Measurements from ENCODE around the gene CPA2. TPM values are rescaled to one million over a fixed set of nuclear protein-coding genes. Genes with fewer than 3 reads are reported as not detected.
"Not testable (repeated sequence)": the region's sequence is repeated elsewhere in the genome, so short reads cannot be mapped to it uniquely, and the experiment has no call there.

The CPA2 gene
- total and polyA plus RNA-seq, 7 experiments from 2014 or later, result not detected

GRCh38 chr7:130234078-130234477 lies 32.6 kb upstream of the CPA2 start:
- H3K36me3 ChIP-seq (ENCODE audit: control insufficient read depth in 2 of 3, insufficient read depth in 3 of 3, low read length in 3 of 3), result no peaks in the 10 kb centered on the region
- ATAC-seq, result no peak
- no peak overlapping the region for H3K4me3 ChIP-seq (ENCODE audit: low read length)
- no peaks in the 10 kb centered on the region for H3K36me3 Mint-ChIP-seq
- H3K4me3 Mint-ChIP-seq, result no peak overlapping the region
- peaks cover 0 to 17% (median 11%) of the 10 kb centered on the region in 5 donors for H3K27me3 Mint-ChIP-seq
- no peaks in the 10 kb centered on the region for H3K4me1 ChIP-seq (ENCODE audit: control insufficient read depth in 2 of 2, insufficient read depth in 2 of 2, low read length in 2 of 2)
- no peaks in the 10 kb centered on the region for H3K27me3 ChIP-seq (ENCODE audit: control insufficient read depth in 2 of 2, insufficient read depth in 2 of 2, low read length in 2 of 2)
- ChIA-PET CTCF (no interaction called here), POLR2A (no interaction called here)
- no peaks in the 10 kb centered on the region for H3K4me1 Mint-ChIP-seq
- H3K9me3 ChIP-seq (ENCODE audit: control insufficient read depth in 2 of 3, low read length in 3 of 3), result no peaks in the 10 kb centered on the region
- no peak overlapping the region for H3K27ac Mint-ChIP-seq
- intact Hi-C loops (cut with micrococcal nuclease), result no loop called here
- no peaks in the 10 kb centered on the region for H3K9me3 Mint-ChIP-seq
- DNase-seq, result no peak
- H3K27ac ChIP-seq (ENCODE audit: low read depth, low read length), result no peak overlapping the region

- H3K9me3 ChIP-seq (ENCODE audit: control insufficient read depth in 2 of 3, low read length in 3 of 3); DNase-seq; H3K9me3 Mint-ChIP-seq; H3K4me1 ChIP-seq (ENCODE audit: control insufficient read depth in 2 of 2, insufficient read depth in 2 of 2, low read length in 2 of 2); H3K27me3 ChIP-seq (ENCODE audit: control insufficient read depth in 2 of 2, insufficient read depth in 2 of 2, low read length in 2 of 2); H3K4me3 Mint-ChIP-seq; ATAC-seq; H3K36me3 Mint-ChIP-seq; intact Hi-C loops (cut with micrococcal nuclease); H3K27ac Mint-ChIP-seq; H3K36me3 ChIP-seq (ENCODE audit: control insufficient read depth in 2 of 3, insufficient read depth in 3 of 3, low read length in 3 of 3); H3K27ac ChIP-seq (ENCODE audit: low read depth, low read length); POLR2A ChIA-PET; H3K4me3 ChIP-seq (ENCODE audit: low read length); CTCF ChIA-PET; H3K4me1 Mint-ChIP-seq: not testable (repeated sequence)
- peaks cover 0 to 19% (median 5%) of the 10 kb centered on the region in 5 donors for H3K27me3 Mint-ChIP-seq
These were observed 30.3 kb upstream of the CPA2 start for GRCh38 chr7:130236361-130236760.

GRCh38 chr7:130240240-130240639 lies 26.4 kb upstream of the CPA2 start:
- Mint-ChIP-seq H3K4me1 (peaks cover 0 to 12% (median 8%) of the 10 kb centered on the region in 7 donors), H3K4me3 (no peak overlapping the region), H3K27ac (no peak overlapping the region), H3K27me3 (peaks cover 0 to 20% (median 5%) of the 10 kb centered on the region in 5 donors), H3K36me3 (no peaks in the 10 kb centered on the region), H3K9me3 (peaks cover 0 to 3% (median 0%) of the 10 kb centered on the region in 11 donors)
- Histone ChIP-seq H3K4me3 (ENCODE audit: low read length) (no peak overlapping the region), H3K27ac (ENCODE audit: low read depth, low read length) (no peak overlapping the region), H3K9me3 (ENCODE audit: control insufficient read depth in 2 of 3, low read length in 3 of 3) (no peaks in the 10 kb centered on the region), H3K4me1 (ENCODE audit: control insufficient read depth in 2 of 2, insufficient read depth in 2 of 2, low read length in 2 of 2) (no peaks in the 10 kb centered on the region), H3K36me3 (ENCODE audit: control insufficient read depth in 2 of 3, insufficient read depth in 3 of 3, low read length in 3 of 3) (no peaks in the 10 kb centered on the region), H3K27me3 (ENCODE audit: control insufficient read depth in 2 of 2, insufficient read depth in 2 of 2, low read length in 2 of 2) (no peaks in the 10 kb centered on the region)
- DNase-seq (no peak), ATAC-seq (no peak)
- POLR2A ChIA-PET, result no interaction called here
- intact Hi-C loops (cut with micrococcal nuclease), result loop anchor here in 1 of 2 donors (5.0 kb wide), 2 partner anchors 247 to 457 kb away; no protein-coding TSS in a partner anchor
- CTCF ChIA-PET, result interaction anchor here (0.7 kb wide), 2 partner anchors 478 to 518 kb away, joined by 3 read pairs; no protein-coding TSS in a partner anchor

GRCh38 chr7:130242198-130243014 lies 24.3 kb upstream of the CPA2 start:
- Histone ChIP-seq H3K9me3 (ENCODE audit: control insufficient read depth in 2 of 3, low read length in 3 of 3) (no peaks in the 10 kb centered on the region), H3K27me3 (ENCODE audit: control insufficient read depth in 2 of 2, insufficient read depth in 2 of 2, low read length in 2 of 2) (no peaks in the 10 kb centered on the region), H3K4me1 (ENCODE audit: control insufficient read depth in 2 of 2, insufficient read depth in 2 of 2, low read length in 2 of 2) (no peaks in the 10 kb centered on the region), H3K27ac (ENCODE audit: low read depth, low read length) (no peak overlapping the region), H3K36me3 (ENCODE audit: control insufficient read depth in 2 of 3, insufficient read depth in 3 of 3, low read length in 3 of 3) (no peaks in the 10 kb centered on the region), H3K4me3 (ENCODE audit: low read length) (no peak overlapping the region)
- Mint-ChIP-seq H3K27ac (peak overlapping the region in 1 of 9 donors; percentile 68), H3K9me3 (peaks cover 0 to 9% (median 1%) of the 10 kb centered on the region in 11 donors), H3K4me3 (peak overlapping the region in 1 of 10 donors; percentile 66), H3K36me3 (no peaks in the 10 kb centered on the region), H3K4me1 (peaks cover 0 to 12% (median 8%) of the 10 kb centered on the region in 7 donors), H3K27me3 (peaks cover 0 to 11% (median 0%) of the 10 kb centered on the region in 5 donors)
- ChIA-PET CTCF (interaction anchor here (0.6 to 4.9 kb wide), 8 partner anchors 10 to 591 kb away, joined by 3 to 31 read pairs (median 3); no protein-coding TSS in a partner anchor), POLR2A (no interaction called here)
- ATAC-seq (peak; percentile 77), DNase-seq (peak; percentile 35 to 67 (median 47))
- intact Hi-C loops (cut with micrococcal nuclease), result loop anchor here (1.0 to 5.0 kb wide), 11 partner anchors 170 to 590 kb away; no protein-coding TSS in a partner anchor

- H3K36me3 Mint-ChIP-seq; H3K9me3 Mint-ChIP-seq; H3K27ac ChIP-seq (ENCODE audit: low read depth, low read length); H3K4me3 Mint-ChIP-seq; H3K9me3 ChIP-seq (ENCODE audit: control insufficient read depth in 2 of 3, low read length in 3 of 3); H3K4me3 ChIP-seq (ENCODE audit: low read length); H3K4me1 ChIP-seq (ENCODE audit: control insufficient read depth in 2 of 2, insufficient read depth in 2 of 2, low read length in 2 of 2); H3K27me3 ChIP-seq (ENCODE audit: control insufficient read depth in 2 of 2, insufficient read depth in 2 of 2, low read length in 2 of 2); H3K27ac Mint-ChIP-seq; H3K36me3 ChIP-seq (ENCODE audit: control insufficient read depth in 2 of 3, insufficient read depth in 3 of 3, low read length in 3 of 3); DNase-seq; ATAC-seq; POLR2A ChIA-PET: not testable (repeated sequence)
- intact Hi-C loops (cut with micrococcal nuclease), result loop anchor here in 1 of 2 donors (2.0 to 5.0 kb wide), 3 partner anchors 171 to 454 kb away; no protein-coding TSS in a partner anchor
- H3K27me3 Mint-ChIP-seq, result peaks cover 0 to 11% (median 0%) of the 10 kb centered on the region in 5 donors
- CTCF ChIA-PET, result interaction anchor here (0.5 to 4.9 kb wide), 8 partner anchors 9 to 608 kb away, joined by 3 to 31 read pairs (median 3); no protein-coding TSS in a partner anchor
- H3K4me1 Mint-ChIP-seq, result peaks cover 0 to 12% (median 8%) of the 10 kb centered on the region in 7 donors
These were observed 23.2 kb upstream of the CPA2 start for GRCh38 chr7:130243486-130243885.

GRCh38 chr7:130246491-130246890 lies 20.2 kb upstream of the CPA2 start:
- not testable (repeated sequence) for H3K4me3 ChIP-seq (ENCODE audit: low read length); H3K36me3 ChIP-seq (ENCODE audit: control insufficient read depth in 2 of 3, insufficient read depth in 3 of 3, low read length in 3 of 3); H3K27me3 Mint-ChIP-seq; H3K27ac Mint-ChIP-seq; ATAC-seq; H3K9me3 ChIP-seq (ENCODE audit: control insufficient read depth in 2 of 3, low read length in 3 of 3); H3K4me3 Mint-ChIP-seq; H3K4me1 ChIP-seq (ENCODE audit: control insufficient read depth in 2 of 2, insufficient read depth in 2 of 2, low read length in 2 of 2); H3K27me3 ChIP-seq (ENCODE audit: control insufficient read depth in 2 of 2, insufficient read depth in 2 of 2, low read length in 2 of 2); H3K36me3 Mint-ChIP-seq; H3K27ac ChIP-seq (ENCODE audit: low read depth, low read length); DNase-seq
- peaks cover 0 to 14% (median 5%) of the 10 kb centered on the region in 11 donors for H3K9me3 Mint-ChIP-seq
- peaks cover 0 to 12% (median 8%) of the 10 kb centered on the region in 7 donors for H3K4me1 Mint-ChIP-seq
- ChIA-PET POLR2A (interaction anchor here (0.6 kb wide), 1 partner anchor 1137 kb away, joined by 7 read pairs; no protein-coding TSS in a partner anchor), CTCF (interaction anchor here (0.8 to 4.9 kb wide), 2 partner anchors 426 to 511 kb away, joined by 3 to 31 read pairs; no protein-coding TSS in a partner anchor)
- intact Hi-C loops (cut with micrococcal nuclease), result loop anchor here in 1 of 2 donors (5.0 kb wide), 1 partner anchor 146 kb away; no protein-coding TSS in a partner anchor
